GM19035 (cell line): ENCODE measurements around the gene IRF7.

ENCODE experiments used
- ATAC-seq: cut with Tn5 transposase; IDR thresholded peaks from one replicate; pipeline ENCODE4 v1.9.1; 2021; ENCODE audit not compliant: unreplicated experiment

The IRF7 gene

GRCh38 chr11:608791-609251, 6.9 kb downstream of the IRF7 start:
- ATAC-seq, result no peak

- no peak for ATAC-seq
These were observed 7.6 kb downstream of the IRF7 start for GRCh38 chr11:607971-608659.

DNA sequence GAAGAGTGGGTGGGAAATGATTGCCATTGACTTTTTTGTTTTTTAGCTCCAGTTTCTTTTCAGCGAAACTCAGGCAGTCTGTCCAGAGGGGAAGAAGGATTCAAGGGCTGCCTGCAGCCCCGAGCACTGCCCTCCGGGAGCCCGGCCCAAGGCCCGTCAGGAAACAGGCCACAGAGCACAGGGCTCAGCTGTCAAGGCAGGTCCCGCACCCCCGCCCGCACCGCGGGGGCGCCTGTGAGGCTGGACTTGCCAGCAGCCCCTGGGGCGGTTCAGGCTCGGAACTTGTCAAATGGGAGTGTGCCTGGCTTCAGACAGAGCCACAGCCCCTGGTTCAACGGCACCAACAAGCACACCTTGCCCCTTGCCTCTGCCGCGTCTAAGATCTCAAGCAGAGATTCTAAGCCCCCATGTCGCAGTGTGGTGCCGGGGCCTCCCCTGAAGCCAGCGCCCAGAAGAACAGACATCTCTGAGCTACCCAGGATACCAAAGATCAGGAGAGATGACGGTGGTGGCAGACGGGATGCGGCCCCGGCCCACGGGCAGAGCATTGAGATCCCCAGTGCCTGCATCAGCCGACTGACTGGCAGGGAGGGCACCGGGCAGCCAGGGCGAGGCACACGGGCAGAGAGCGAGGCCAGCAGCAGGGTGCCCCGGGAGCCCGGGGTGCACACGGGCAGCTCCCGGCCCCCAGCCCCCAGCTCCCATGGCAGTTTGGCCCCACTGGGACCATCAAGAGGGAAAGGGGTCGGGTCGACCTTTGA, 8.6 kb downstream of the IRF7 start:
- ATAC-seq, result no peak

- ATAC-seq, result no peak
These were observed 9.5 kb downstream of the IRF7 start for GRCh38 chr11:606245-606644.

DNA sequence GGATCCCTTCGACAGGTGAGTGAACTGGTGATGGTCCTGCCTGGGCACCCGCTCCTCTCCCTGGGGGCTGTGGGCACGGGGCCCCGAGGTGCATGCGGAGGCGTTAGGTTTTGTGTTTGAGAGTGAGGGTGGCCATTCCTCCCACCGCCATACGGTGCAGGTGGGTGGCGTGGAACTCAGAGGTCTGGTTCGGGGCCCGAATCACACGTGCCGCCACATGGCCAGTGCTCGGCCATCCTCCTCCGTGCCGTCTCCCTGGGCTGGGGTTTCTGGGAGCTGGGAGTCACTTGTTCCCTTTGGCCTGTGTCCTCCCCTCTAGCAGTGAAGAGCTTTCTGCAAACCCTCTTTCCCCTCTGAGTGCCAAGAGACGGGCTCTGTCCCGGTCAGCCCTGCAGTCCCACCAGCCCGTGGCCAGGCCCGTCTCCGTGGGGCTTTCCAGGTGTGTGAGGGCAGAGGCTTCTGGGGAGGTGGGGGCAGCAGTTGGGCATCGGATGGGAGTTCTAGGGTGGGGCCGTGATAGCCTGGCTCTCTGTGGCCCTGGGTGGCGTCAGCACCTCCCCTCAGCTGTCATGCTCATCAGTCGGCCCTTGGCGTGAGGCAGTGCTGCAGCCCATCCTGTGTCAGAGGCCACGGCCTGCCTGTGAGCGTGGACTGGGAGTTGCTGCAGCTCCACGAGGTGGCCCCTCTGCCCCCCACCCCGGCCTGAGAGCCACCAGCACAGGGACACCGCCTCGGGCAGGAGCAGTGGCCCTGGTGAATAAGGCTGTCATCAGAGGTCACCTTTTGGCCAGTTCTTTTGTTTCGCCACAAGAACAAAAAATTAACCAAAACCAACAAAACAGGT, 10.2 kb downstream of the IRF7 start:
- no peak for ATAC-seq

DNA sequence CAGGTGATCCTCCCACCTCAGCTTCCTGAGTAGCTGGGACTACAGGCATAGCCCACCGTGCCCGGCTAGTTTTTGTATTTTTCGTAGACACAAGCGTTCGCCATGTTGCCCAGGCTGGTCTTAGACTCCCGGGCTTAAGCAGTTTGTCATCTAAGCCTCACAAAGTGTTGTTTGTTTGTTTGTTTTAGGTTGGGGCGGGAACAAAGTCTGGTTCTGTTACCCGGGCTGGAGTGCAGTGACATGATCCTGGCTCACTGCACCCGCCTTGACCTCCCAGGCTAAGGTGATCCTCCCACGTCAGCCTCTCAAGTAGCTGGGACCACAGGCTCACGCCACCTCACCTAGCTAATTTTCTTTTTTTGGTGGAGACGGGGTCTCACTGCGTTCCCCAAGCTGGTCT, 12.6 kb downstream of the IRF7 start:
- no peak for ATAC-seq

GRCh38 chr11:601573-602245, 14.0 kb downstream of the IRF7 start:
- no peak for ATAC-seq

- no peak for ATAC-seq
These were observed 17.6 kb downstream of the IRF7 start for GRCh38 chr11:598005-598680.

- no peak for ATAC-seq
These were observed 18.5 kb downstream of the IRF7 start for GRCh38 chr11:597166-597725.

GRCh38 chr11:596374-596773, 19.4 kb downstream of the IRF7 start:
- no peak for ATAC-seq

GRCh38 chr11:595400-595799, 20.4 kb downstream of the IRF7 start:
- no peak for ATAC-seq

GRCh38 chr11:593347-593746, 22.4 kb downstream of the IRF7 start:
- no peak for ATAC-seq

GRCh38 chr11:592918-593317, 22.8 kb downstream of the IRF7 start:
- ATAC-seq, result no peak

- ATAC-seq, result no peak
These were observed 23.2 kb downstream of the IRF7 start for GRCh38 chr11:592501-592900.

- ATAC-seq, result no peak
These were observed 24.8 kb downstream of the IRF7 start for GRCh38 chr11:590997-591396.

GRCh38 chr11:589798-590197, 26.0 kb downstream of the IRF7 start:
- ATAC-seq, result no peak

DNA sequence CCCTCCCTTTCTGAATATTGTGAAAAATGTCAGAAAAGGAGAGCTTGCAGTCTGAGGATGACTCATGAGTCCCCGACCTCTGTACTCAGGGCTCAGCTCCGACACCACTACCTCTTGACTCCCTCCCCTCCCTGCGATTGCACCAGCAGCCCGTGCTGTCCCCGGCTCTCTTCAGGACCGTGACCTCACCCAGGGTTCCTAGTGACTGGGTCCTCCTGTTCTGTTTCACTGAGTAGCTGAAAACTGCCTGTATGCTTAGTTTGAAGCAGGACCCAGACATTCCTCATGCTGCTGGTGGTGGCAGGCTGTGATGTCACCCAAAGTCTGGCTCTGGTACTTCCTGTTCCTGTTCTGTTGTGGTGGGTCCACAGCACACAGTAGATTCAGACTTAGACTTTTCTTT, 27.8 kb downstream of the IRF7 start:
- no peak for ATAC-seq

GRCh38 chr11:587546-587945, 28.2 kb downstream of the IRF7 start:
- no peak for ATAC-seq

GRCh38 chr11:586376-587316, 29.1 kb downstream of the IRF7 start:
- ATAC-seq, result no peak
